Measurements from ENCODE around the gene FNDC10. TPM values are rescaled to one million over a fixed set of nuclear protein-coding genes. Genes with fewer than 3 reads are reported as not detected.

FNDC10 gene
- total and polyA plus RNA-seq, 9 of the 15 experiments (the other 6 are each of a cell fraction or from before 2014, with no cell fraction given), result 0.08 to 6.3 (median 1.6) TPM

DNA sequence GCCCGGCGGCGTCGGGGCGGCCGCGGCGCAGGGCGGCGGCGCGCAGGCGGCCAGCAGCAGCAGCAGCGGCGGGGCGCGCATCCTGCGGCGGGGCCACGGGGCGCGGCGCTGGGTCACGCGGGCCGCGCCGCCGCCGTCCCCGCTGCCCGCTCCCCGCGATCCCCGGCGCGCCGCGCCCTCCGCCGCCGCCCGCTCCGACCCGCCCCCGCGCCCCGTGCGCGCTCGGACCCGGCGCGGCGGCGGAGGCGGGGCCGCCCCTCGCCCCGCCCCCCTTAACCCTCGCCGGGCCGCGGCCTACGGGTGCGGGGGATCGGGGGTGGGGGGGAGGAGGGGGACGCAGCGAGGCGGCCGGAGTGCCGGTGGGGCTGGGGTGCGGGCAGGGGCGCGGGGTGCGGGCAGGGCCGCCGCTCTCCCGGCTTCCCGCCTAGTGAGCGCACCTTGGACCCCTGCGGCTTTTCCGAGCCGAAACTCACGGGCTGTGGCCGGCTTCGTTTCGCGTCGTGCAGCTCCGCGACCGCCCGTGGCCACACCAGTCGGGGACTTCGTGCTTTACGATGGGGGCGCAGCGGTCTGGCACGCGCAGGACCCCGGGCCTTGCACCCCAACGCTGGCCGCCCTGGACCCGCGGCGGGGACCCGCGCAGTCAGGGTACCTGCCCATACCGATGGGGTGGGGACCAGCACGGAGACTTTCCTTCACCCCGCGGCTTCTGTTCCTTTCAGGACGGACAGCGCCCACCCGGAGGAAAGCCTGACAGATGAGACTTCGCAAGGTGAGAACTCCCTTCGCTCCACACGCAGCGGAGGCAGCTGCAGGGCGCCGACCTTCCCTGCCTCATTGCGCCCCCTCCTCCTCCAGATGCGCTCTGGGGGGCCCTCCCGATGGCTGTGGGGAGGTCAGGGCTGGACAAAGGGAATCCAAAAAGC, at the start of gene FNDC10 (continued):
- TF ChIP-seq CEBPG (CRISPR knock-in tag; IDR thresholded peaks at IDR 0.05) (no peak), CEBPG (tag; conservative IDR thresholded peaks at IDR 0.05 in 1 of 2, IDR thresholded peaks at IDR 0.05 in 1 of 2) (no peak), SRSF1 (IDR thresholded peaks at IDR 0.05; ENCODE audit: low read depth, low read length) (no peak), PTBP1 (IDR thresholded peaks at IDR 0.05; ENCODE audit: low read depth, low read length) (no peak), HDAC3 (IDR thresholded peaks at IDR 0.05; ENCODE audit: borderline replicate concordance, partially characterized antibody) (no peak), MAX (CRISPR knock-in tag; IDR thresholded peaks at IDR 0.05) (peak; percentile 66), SMARCA5 (IDR thresholded peaks at IDR 0.05) (no peak), NR2C2 (CRISPR knock-in tag; IDR thresholded peaks at IDR 0.05) (0 out of 2 replicates have a peak, but pooled peaks have one; percentile 28), NR2C2 (tag; IDR thresholded peaks at IDR 0.05) (no peak), ID3 (CRISPR knock-in tag; IDR thresholded peaks at IDR 0.05) (no peak), ID3 (tag; IDR thresholded peaks at IDR 0.05) (0 out of 2 replicates have a peak, but pooled peaks have one; percentile 43), ZNF347 (CRISPR knock-in tag; IDR thresholded peaks at IDR 0.05; ENCODE audit: low read depth) (no peak), ZFX (CRISPR knock-in tag; IDR thresholded peaks at IDR 0.05) (peak; percentile 46; the same call in 1 of the 2 replicates), WHSC1 (IDR thresholded peaks at IDR 0.05; ENCODE audit: low read length) (no peak), ZNF740 (CRISPR knock-in tag; IDR thresholded peaks at IDR 0.05) (peak; percentile 44; the same call in 1 of the 2 replicates), ZNF740 (tag; IDR thresholded peaks at IDR 0.05) (no peak), HLTF (IDR thresholded peaks at IDR 0.05) (no peak)
- TF ChIP-seq, protein P1, sequence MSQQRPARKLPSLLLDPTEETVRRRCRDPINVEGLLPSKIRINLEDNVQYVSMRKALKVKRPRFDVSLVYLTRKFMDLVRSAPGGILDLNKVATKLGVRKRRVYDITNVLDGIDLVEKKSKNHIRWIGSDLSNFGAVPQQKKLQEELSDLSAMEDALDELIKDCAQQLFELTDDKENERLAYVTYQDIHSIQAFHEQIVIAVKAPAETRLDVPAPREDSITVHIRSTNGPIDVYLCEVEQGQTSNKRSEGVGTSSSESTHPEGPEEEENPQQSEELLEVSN (IDR thresholded peaks at IDR 0.05; ENCODE audit: borderline replicate concordance in 1 of 2, extremely low read depth in 1 of 2, insufficient read depth in 1 of 2, insufficient read length in 1 of 2, low read depth in 1 of 2, low read length in 1 of 2, poor library complexity in 1 of 2, severe bottlenecking in 1 of 2), result peak in 1 of 2 experiments; percentile 46
- TF ChIP-seq, protein P2, sequence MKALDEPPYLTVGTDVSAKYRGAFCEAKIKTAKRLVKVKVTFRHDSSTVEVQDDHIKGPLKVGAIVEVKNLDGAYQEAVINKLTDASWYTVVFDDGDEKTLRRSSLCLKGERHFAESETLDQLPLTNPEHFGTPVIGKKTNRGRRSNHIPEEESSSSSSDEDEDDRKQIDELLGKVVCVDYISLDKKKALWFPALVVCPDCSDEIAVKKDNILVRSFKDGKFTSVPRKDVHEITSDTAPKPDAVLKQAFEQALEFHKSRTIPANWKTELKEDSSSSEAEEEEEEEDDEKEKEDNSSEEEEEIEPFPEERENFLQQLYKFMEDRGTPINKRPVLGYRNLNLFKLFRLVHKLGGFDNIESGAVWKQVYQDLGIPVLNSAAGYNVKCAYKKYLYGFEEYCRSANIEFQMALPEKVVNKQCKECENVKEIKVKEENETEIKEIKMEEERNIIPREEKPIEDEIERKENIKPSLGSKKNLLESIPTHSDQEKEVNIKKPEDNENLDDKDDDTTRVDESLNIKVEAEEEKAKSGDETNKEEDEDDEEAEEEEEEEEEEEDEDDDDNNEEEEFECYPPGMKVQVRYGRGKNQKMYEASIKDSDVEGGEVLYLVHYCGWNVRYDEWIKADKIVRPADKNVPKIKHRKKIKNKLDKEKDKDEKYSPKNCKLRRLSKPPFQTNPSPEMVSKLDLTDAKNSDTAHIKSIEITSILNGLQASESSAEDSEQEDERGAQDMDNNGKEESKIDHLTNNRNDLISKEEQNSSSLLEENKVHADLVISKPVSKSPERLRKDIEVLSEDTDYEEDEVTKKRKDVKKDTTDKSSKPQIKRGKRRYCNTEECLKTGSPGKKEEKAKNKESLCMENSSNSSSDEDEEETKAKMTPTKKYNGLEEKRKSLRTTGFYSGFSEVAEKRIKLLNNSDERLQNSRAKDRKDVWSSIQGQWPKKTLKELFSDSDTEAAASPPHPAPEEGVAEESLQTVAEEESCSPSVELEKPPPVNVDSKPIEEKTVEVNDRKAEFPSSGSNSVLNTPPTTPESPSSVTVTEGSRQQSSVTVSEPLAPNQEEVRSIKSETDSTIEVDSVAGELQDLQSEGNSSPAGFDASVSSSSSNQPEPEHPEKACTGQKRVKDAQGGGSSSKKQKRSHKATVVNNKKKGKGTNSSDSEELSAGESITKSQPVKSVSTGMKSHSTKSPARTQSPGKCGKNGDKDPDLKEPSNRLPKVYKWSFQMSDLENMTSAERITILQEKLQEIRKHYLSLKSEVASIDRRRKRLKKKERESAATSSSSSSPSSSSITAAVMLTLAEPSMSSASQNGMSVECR (CRISPR knock-in tag; IDR thresholded peaks at IDR 0.05), result peak; percentile 67; the same call in 1 of the 2 replicates

Measured in K562 (cell line).